RCC 7860 (cell line): ENCODE data around the gene LPAR2.
"Not testable (repeated sequence)": the region's sequence is repeated elsewhere in the genome, so short reads cannot be mapped to it uniquely, and the experiment has no call there.

Experiments
- DNase-seq: peaks from one replicate; pipeline ENCODE4 v3.0.0-alpha.2; 2015; ENCODE audit warnings: low spot score
- FAIRE-seq: peaks from 2 replicates; lab custom pipeline; 2012; peaks lifted over from hg19 to GRCh38; lab: Jason Lieb, UNC

The LPAR2 gene

DNA sequence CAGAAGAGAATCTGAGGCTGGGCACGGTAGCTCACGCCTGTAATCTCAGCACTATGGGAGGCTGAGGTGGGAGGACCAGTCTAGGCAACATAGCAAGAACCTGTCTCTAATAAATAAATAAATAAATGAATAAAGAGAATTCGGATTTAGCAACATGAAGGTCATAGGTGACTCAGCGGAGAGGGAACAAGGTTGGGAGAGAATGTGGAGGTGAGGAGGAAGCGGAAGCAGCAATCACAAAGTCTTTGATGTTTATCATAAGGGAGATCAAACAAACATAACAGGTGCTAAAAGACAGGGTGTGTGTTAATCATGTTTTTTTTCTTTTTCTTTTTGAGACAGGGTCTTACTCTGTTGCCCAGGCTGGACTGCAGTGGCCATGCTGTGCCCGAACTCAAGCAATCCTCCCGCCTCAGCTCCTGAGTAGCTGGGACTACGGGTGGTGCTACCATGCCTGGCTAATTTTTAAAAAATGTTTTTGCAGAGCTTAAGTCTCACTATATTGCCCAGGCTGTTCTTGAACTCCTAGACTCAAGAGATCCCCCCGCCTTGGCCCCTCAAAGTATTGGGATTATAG is 25.8 kb downstream of the LPAR2 start:
- FAIRE-seq (no peak), DNase-seq (no peak)

DNA sequence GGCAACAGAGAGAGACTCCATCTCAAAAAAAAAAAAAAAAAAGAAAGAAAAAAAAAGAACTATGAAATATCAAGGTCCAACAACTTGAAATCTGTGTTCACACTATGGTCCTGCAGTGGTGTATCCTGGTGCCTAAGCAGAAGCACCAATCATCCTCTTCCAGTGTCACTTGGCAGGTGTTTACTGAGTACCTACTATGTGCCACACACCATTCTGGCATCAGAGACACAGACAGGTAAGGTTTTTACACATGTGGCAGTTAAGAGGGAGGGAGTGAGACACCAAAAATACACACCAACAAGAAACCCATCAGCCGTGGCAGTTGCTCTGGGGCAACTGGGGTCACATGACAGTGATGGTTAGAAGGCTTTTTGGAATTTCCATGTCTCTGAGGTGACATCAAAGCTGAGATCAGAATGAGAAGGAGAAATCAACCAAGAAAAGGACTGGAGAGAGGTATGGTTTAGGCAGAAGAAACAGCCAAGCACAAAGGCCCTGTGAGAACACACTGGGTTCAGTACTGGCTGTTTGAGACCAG is 27.2 kb downstream of the LPAR2 start:
- FAIRE-seq (no peak), DNase-seq (peak; percentile 32)

DNA sequence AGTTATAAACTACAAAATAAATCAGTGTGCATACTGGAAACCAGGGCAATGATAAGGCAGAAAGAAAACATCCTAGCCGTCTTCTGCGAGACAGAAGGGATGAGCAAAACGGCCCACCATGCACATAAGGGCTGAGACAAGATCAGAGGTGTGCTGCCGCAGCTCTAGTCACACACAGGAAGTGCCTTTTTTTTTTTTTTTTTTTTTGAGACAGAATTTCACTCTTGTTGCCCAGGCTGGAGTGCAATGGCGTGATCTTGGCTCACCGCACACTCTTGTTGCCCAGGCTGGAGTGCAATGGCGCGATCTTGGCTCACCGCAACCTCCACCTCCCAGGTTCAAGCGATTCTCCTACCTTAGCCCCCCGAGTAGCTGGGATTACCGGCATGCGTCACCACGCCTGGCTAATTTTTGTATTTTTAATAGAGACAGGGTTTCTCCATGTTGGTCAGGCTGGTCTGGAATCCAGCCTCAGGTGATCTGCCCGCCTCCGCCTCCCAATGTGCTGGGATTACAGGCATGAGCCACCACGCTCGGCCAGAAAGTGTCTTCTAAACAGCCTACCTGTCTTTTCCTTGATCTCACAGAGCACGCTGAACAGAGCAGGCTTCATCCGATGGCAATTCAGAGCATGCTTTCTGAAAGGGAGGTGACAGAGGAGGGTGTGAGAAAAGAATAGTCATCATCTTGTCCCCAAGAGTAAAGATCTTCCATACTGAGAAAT is 29.1 kb downstream of the LPAR2 start:
- not testable (repeated sequence) for FAIRE-seq, DNase-seq

DNA sequence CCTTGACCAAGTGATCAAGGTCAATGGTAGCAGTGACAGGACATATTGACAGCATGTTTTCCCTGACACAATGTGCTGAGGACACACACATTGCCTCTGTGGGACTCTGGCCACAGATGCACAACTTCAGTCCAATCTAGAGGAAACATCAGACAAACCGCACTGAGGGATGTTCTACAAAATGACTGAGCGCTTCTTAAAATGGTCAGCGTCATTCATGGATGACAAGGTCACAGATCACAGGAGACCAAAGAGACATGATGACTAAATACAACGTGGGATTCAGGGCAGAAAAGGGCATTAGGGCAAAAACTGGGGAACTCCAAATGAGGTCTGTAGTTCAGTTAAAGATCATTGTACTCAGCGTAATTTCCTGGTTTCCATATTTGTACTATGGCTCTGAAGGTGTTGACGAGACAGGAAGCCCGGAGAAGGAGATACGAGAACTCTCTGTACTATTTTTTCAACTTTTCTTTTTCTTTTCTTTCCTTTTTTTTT is 30.2 kb downstream of the LPAR2 start:
- FAIRE-seq (peak; percentile 96), DNase-seq (peak; percentile 92)

DNA sequence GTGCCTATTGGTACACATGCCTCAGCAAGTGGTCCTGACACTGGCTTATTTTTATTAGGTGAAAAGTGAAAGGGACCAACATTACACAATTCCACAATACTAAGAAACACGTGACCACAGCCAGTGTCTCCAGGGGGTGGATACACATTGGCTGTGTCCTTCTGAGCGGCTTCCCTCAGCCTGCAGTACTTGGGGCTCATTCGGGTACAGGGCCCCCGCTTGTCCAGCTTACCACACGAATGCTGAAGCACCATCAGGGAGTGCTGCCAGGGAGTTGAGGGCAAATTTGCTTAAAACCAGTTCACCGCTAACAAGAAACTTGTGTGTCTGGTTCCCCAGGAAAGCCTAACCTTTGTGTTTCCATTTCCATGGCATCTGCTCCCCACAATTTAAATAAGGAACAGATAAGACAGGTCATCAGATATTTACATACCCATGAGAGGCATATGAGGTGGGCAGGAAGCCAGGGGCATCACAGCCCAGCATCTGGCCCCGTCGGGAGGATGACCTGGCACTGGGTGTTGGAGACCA is 32.8 kb downstream of the LPAR2 start:
- no peak for FAIRE-seq
- peak; percentile 60 for DNase-seq

DNA sequence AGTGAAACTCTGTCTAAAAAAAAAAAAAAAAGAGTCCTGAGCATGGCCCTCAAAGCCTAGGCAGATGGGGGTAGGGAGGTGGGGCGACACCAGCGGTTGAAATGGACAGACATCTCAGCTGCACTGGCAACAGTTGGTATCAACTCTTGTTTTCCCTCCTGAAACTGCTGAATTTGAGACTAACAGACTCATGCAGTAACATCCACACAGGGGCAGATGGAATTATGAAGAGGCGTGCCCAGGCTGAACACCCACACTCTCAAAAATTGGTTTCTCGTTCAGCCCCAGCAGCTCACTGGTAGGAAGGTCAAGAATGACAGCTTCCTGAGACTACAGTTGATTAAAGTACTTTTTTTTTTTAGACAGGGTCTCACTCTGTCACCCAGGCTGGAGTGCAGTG is 33.6 kb downstream of the LPAR2 start:
- no peak for DNase-seq
- FAIRE-seq = no peak

DNA sequence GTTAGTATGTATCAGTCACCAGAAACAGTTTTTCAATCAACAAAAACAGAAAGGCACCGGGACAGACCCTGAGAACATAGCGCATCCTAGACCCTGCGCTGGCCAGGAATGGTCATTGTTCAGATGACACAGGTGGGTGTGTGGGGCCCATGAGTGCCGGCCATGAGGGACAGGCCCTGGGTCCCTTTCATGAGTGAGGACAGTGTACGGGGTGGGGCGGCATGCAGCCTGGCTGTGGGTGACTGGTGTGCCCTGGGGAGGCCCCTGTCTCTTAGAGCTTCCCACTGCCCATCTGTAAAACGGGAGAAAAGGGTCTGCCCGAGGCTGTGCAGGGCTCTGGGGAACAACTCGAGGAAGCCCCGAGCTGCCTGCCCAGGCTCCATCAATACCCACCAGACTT is 35.3 kb downstream of the LPAR2 start:
- no peak for FAIRE-seq
- no peak for DNase-seq

DNA sequence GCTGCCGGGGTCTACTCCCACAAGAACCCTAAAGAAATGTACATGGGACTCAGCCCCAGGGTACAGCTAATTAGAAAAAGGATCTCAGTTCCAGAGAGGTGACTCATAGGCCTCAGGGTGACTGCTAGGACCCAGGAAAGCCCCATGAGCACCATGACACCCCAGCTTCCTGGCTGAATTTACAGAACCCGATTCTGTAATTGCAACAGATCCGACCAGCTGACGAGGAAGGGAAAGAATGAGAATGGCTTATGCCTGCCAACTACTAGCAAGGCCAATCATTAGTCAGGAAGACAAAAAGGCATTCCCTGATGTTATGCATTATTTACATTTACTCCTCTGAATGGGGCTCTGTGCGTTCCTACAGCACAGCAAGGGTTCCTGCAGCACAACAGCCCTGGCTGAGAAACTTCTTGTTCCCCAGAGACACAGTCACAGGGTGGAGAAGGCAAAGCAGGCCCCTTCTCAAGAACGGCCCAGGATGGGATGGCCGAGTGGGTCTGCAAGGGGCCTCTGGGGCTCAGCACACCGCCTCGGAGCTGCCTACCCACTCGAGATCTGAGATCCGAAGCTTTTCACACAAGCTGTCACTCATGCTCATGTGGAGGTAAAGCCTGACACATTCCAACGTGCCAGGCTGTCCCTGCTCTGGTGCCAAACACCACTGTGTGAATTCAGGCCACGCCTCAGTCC is 36.7 kb downstream of the LPAR2 start:
- DNase-seq (peak; percentile 74), FAIRE-seq (peak; percentile 14)

DNA sequence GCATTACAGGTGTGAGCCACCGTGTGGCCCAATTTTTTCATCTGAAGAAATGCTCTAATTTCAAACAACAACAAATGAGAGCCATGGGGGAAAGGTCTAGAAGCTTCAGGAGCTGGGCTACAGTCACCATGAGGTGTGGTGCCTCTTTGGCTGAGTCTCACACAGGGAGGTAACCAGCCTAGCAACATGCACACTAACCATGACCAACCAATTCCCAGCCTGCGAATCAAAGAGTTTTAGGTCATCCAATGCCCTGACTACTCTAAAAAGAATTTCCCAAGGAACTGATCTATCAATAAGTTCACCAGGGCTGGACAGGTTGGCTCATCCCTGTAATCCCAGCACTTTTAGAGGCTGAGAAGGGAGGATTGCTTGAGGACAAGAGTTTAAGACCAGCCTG is 39.5 kb downstream of the LPAR2 start:
- DNase-seq = peak; percentile 37
- FAIRE-seq = no peak

DNA sequence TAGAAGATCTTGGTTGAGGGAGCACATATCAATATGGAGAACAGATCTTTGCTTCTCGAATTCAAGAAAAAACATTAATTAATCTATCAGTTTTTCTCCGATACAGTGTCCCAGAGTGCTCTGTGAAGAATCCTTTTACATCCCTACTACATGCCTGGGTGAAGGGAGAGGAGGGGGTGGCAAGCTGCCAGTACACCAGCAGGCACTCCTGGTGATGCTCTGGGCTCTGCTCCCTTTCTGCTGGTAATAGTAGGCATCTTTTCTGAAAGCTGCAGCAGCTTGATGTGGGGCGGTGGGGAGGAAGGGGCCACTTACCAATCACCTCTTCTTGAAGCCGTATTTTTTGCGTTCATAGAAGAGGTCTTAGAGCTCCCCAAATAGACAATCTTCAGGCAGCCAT is 40.2 kb downstream of the LPAR2 start:
- FAIRE-seq (no peak), DNase-seq (no peak)

DNA sequence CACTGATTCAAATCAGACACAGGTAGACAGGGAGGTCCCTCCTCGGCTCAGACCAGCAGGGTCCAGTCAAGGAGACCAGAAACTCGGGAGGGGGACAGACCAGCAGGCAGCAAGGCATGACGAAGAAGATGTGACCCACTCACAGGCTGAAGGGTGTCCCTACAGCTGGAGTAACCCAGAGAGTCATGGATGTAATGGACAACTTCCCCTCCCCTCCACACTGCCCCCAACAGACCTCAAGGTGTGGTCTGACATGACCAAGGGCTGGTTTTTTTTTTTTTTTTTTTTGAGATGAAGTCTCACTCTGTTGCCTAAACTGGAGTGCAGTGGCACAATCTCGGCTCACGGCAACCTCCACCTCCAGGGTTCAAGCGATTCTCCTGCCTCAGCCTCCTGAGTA is 43.7 kb downstream of the LPAR2 start:
- DNase-seq (no peak), FAIRE-seq (no peak)

DNA sequence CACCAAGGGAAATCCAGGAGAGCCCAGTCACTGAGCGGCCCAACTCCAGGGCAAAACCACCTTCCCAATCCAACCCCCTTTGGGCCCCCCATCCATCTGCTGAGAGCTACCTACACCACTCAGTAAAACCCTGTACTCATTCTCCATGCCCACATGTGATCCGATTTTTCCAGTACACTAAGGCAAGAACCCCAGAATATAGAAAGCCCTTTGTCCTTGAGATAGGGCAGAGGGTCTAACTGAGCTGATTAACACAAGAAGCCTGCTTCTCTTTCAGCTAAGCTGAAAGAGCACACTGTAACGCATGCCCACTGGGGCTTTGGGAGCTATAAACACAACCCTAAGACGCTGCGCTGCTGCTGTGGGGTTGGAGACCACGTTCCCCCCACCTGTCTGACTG is 45.5 kb downstream of the LPAR2 start:
- FAIRE-seq (no peak), DNase-seq (no peak)

DNA sequence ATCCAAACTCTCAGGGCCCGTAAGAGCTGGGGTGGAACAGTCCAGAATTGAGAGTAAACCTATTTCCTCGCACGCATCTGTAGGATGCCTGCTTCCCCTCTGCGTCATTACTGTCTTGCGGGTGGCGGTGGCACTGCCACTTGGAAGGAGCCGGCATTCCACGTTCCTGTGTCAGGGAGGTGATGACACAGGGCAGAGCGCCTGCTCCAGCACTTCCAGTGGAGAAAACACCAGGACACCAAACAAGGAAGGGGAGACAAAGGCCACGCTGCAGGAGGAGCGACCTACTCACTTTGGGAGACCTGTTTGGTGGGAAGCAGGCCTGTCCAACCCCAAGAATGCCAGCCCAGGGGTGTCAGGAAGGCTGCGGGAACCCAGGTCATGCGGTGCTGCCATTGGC is 46.6 kb downstream of the LPAR2 start:
- FAIRE-seq (no peak), DNase-seq (no peak)

DNA sequence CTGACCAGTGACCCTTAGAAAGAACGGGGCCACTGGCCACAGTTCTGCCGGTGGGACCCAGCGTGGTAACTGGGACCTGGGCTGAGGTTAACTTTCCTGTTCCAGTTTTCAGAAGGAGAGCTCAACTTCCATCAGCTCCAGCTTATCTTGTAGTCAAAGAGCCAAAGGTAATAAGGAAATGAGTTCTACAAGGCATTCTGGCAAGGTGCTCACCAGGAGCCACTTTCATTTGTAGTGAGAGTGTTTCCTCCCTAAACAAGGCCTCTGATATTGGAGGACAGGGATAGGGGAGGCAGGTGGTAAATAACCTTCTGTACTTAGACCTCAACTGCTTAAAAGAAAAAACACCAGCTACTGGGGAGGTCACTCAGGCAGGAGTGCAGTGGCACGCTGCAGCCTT is 47.6 kb downstream of the LPAR2 start:
- DNase-seq (no peak), FAIRE-seq (no peak)

DNA sequence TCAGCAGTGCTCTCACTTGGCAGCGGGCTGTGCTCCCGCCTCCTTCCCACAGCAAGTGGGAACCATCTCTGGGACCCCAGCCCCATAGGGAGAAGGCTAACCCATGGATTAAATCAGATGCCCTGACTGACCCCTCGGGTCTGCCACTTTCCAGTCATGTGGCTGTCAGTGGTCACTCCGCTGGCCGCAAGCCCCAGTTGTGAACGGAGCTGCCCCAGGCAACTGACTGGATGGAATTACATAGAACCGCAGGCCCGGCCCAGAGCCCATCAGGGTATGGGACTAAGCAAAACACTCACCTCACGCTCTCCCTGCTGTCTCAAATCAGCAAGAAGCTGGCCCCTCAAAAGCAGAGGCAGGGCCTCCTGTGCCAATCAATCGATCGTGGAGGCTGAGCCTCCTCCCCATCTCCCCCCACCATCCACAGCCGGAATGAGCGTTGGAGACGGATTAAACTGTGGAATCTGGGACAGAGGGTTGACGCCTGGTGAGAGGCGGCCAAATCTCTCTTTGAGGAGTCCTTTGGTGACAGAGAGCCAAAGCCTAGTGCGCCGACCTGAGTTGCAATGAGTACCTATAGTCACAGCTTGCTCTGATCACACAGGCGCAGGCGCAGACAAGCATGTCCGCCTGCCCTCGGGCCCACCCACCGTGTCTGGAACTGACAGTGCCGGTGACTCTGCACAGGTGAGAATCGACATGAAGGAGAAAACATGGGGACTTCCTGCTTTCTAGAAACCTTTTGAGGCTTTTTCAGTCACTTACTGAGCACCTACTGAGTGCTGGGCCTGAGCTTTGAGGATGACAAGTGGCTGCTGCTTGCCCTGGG is 48.3 kb downstream of the LPAR2 start:
- no peak for DNase-seq
- no peak for FAIRE-seq

DNA sequence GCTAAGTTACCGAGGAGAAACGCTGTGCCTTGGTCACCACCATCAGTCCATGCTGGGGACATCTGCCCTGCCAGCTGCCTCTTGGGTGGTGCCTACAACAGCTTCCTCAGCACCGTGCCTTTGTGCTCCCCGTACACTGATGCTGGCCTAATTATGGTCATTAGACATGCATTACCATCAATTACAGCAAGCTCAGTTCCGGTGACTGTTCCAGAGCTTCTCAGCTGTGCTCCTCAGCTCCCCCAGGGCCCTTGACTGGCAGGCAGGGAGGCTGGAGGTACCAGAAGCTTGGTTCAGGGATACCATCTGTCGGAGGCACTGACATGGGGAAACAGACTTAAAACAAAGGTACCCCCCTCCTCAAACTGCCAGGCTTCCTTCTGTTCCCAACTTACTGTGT is 49.8 kb downstream of the LPAR2 start:
- FAIRE-seq (no peak), DNase-seq (no peak)

DNA sequence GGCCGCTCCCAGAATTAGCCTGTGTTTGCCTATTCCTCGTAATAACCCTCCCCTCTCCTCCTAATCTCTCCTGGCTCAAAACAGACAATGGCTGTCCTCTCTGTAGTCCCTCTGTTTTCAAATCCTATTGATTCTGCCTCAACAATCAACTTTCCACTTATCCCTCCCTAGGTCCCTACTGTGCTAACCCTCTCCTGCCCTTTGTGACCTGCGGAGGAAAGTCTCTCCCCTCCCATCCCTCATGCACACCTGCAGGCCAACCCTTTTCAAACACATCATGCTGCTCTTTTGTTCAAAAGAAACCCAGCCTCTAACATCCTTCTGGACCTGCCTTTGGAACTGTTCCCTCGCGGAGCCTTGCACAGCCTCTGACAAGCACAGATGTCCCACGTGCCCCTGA is 52.6 kb downstream of the LPAR2 start:
- FAIRE-seq = no peak

More for the DNA sequence above, 52.6 kb downstream of the LPAR2 start:
- no peak for DNase-seq
